Mesenchymal stem cell (in vitro differentiated cells and primary cell): Measurements from ENCODE around the gene PRPF18.

Experiments used
- DNase-seq: peaks from one replicate; pipeline ENCODE4 v3.0.0-alpha.2; 2013
- H2AFZ ChIP-seq: one replicate; pipeline ENCODE4 v1.6.1; 2013; ENCODE audit warnings: low read depth, mild to moderate bottlenecking, control low read depth, inconsistent platforms, low read length, moderate library complexity
- H2AK5ac ChIP-seq: 2 replicates; pipeline ENCODE4 v1.6.1; 2013; ENCODE audit warnings: low read length, moderate library complexity, mild to moderate bottlenecking, inconsistent platforms; ENCODE audit not compliant: severe bottlenecking
- H2BK120ac ChIP-seq: one replicate; pipeline ENCODE4 v1.6.1; 2013; ENCODE audit warnings: low read depth, mild to moderate bottlenecking, inconsistent platforms, low read length, moderate library complexity
- H2BK12ac ChIP-seq, 2 experiments: one replicate each; pipeline ENCODE4 v1.6.1; 2013; ENCODE audit warnings: inconsistent platforms in 2 of 2, low read length in 2 of 2, mild to moderate bottlenecking in 2 of 2, moderate library complexity in 2 of 2, control low read depth in 1 of 2
- H2BK15ac ChIP-seq: one replicate; pipeline ENCODE4 v1.6.1; 2013; ENCODE audit warnings: mild to moderate bottlenecking, low read depth, inconsistent platforms; ENCODE audit not compliant: poor library complexity, severe bottlenecking
- H2BK5ac ChIP-seq: 2 replicates; pipeline ENCODE4 v1.6.1; 2013; ENCODE audit warnings: low read depth, mild to moderate bottlenecking, low read length, control low read depth, inconsistent platforms; ENCODE audit not compliant: poor library complexity, severe bottlenecking
- H3K14ac ChIP-seq, 2 experiments: one replicate each; pipeline ENCODE4 v1.6.1; 2013; ENCODE audit warnings: inconsistent platforms in 2 of 2, low read length in 2 of 2, control low read depth in 1 of 2, mild to moderate bottlenecking in 1 of 2, moderate library complexity in 1 of 2
- H3K18ac ChIP-seq, 2 experiments: one replicate each; pipeline ENCODE4 v1.6.1; 2013; ENCODE audit warnings: inconsistent platforms in 2 of 2, low read length in 2 of 2, control low read depth in 1 of 2, low read depth in 1 of 2, mild to moderate bottlenecking in 1 of 2
- H3K23ac ChIP-seq, 2 experiments: one replicate each; pipeline ENCODE4 v1.6.1; 2013; ENCODE audit warnings: inconsistent platforms in 2 of 2, low read length in 2 of 2, mild to moderate bottlenecking in 2 of 2, moderate library complexity in 2 of 2, control low read depth in 1 of 2
- H3K27ac ChIP-seq: 2 replicates; pipeline ENCODE4 v1.5.1; 2013; ENCODE audit warnings: mild to moderate bottlenecking, moderate library complexity, low read length, control low read depth, inconsistent platforms; ENCODE audit not compliant: poor library complexity, severe bottlenecking
- H3K27me3 ChIP-seq, 2 experiments: 2 replicates each; pipeline versions ENCODE4 v1.6.1 to v1.7.0; 2013; ENCODE audit warnings: low read length in 2 of 2, mild to moderate bottlenecking in 2 of 2, moderate library complexity in 2 of 2, control low read depth in 1 of 2, inconsistent platforms in 1 of 2; ENCODE audit not compliant: control insufficient read depth in 1 of 2, insufficient read depth in 1 of 2
- H3K36me3 ChIP-seq, 2 experiments: 2 replicates each; pipeline versions ENCODE4 v1.6.1 to v1.7.0; 2013; ENCODE audit warnings: low read length in 2 of 2, control low read depth in 1 of 2, inconsistent platforms in 1 of 2, low read depth in 1 of 2, mild to moderate bottlenecking in 1 of 2; ENCODE audit not compliant: insufficient read depth in 2 of 2, control insufficient read depth in 1 of 2
- H3K4ac ChIP-seq, 2 experiments: one replicate each; pipeline ENCODE4 v1.6.1; 2013; ENCODE audit warnings: inconsistent platforms in 2 of 2, low read length in 2 of 2, mild to moderate bottlenecking in 2 of 2, moderate library complexity in 2 of 2, control low read depth in 1 of 2, low read depth in 1 of 2
- H3K4me1 ChIP-seq: 2 replicates; pipeline ENCODE4 v1.6.1; 2013; ENCODE audit warnings: low read depth, low read length, control low read depth; ENCODE audit not compliant: control insufficient read depth, insufficient read depth
- H3K4me2 ChIP-seq: 2 replicates; pipeline ENCODE4 v1.6.1; 2013; ENCODE audit warnings: low read length, mild to moderate bottlenecking, inconsistent platforms; ENCODE audit not compliant: poor library complexity, severe bottlenecking
- H3K4me3 ChIP-seq, 2 experiments: 2 replicates each; pipeline versions ENCODE4 v1.5.1 to v1.7.0; 2013; ENCODE audit warnings: low read length in 2 of 2, mild to moderate bottlenecking in 2 of 2, control low read depth in 1 of 2, low read depth in 1 of 2; ENCODE audit not compliant: insufficient read depth in 1 of 2
- H3K79me1 ChIP-seq: replicated peaks from 2 replicates; pipeline ENCODE4 v1.6.1; 2013; ENCODE audit warnings: mild to moderate bottlenecking, control low read depth, low read length, inconsistent platforms; ENCODE audit not compliant: poor library complexity, severe bottlenecking
- H3K9ac ChIP-seq: 2 replicates; pipeline ENCODE4 v1.7.0; 2013; ENCODE audit warnings: mild to moderate bottlenecking, low read length, moderate library complexity
- H3K9me3 ChIP-seq: 2 replicates; pipeline ENCODE4 v1.7.0; 2013; ENCODE audit warnings: mild to moderate bottlenecking, low read length; ENCODE audit not compliant: control insufficient read depth
- H4K8ac ChIP-seq: one replicate; pipeline ENCODE4 v1.6.1; 2013; ENCODE audit warnings: inconsistent platforms, mild to moderate bottlenecking, low read length, moderate library complexity
- H4K91ac ChIP-seq: one replicate; pipeline ENCODE4 v1.6.1; 2013; ENCODE audit warnings: mild to moderate bottlenecking, low read length, inconsistent platforms
- WGBS: methylation state at CpG from one replicate; pipeline ENCODE4 v1.1.7; 2013; ENCODE audit warnings: mixed read lengths; 5-methylcytosine and 5-hydroxymethylcytosine counted together

The PRPF18 gene

GRCh38 chr10:13637303-13637856 lies 50.6 kb downstream of the PRPF18 start:
- no peak overlapping the region for H2AFZ ChIP-seq
- H4K91ac ChIP-seq = no peak overlapping the region
- H3K4ac ChIP-seq = no peak overlapping the region
- H2BK5ac ChIP-seq = no peak overlapping the region
- no peak overlapping the region for H3K4me2 ChIP-seq
- H3K14ac ChIP-seq = no peak overlapping the region
- H3K23ac ChIP-seq = no peak overlapping the region
- no peak overlapping the region for H3K18ac ChIP-seq
- H3K27ac ChIP-seq = no peak overlapping the region
- H3K27me3 ChIP-seq = no peaks in the 10 kb centered on the region
- no peak overlapping the region for H3K4me3 ChIP-seq
- no peak for DNase-seq
- no peak overlapping the region for H4K8ac ChIP-seq
- no peak overlapping the region for H2AK5ac ChIP-seq
- H3K79me1 ChIP-seq = peaks cover 2% of the 10 kb centered on the region
- H3K9me3 ChIP-seq = peaks cover 9% of the 10 kb centered on the region
- H3K4me1 ChIP-seq = no peaks in the 10 kb centered on the region
- no peak overlapping the region for H2BK12ac ChIP-seq
- WGBS = no CpG with 5 or more reads among the region's 1 CpG
- no peak overlapping the region for H2BK120ac ChIP-seq
- no peak overlapping the region for H3K9ac ChIP-seq
- no peak overlapping the region for H2BK15ac ChIP-seq
- H3K36me3 ChIP-seq = peaks cover 2 to 29% of the 10 kb centered on the region in 2 experiments

GRCh38 chr10:13637894-13638293 lies 51.1 kb downstream of the PRPF18 start:
- Histone ChIP-seq H2AK5ac (no peak overlapping the region), H3K14ac (no peak overlapping the region), H2BK15ac (no peak overlapping the region), H2BK120ac (no peak overlapping the region), H3K4ac (no peak overlapping the region), H3K27me3 (no peaks in the 10 kb centered on the region), H2BK5ac (no peak overlapping the region), H3K4me1 (no peaks in the 10 kb centered on the region), H4K8ac (no peak overlapping the region), H3K23ac (no peak overlapping the region), H3K27ac (no peak overlapping the region), H3K9me3 (peaks cover 14% of the 10 kb centered on the region), H3K36me3 (peaks cover 5 to 34% of the 10 kb centered on the region in 2 experiments), H2BK12ac (no peak overlapping the region), H2AFZ (no peak overlapping the region), H3K9ac (no peak overlapping the region), H3K4me3 (no peak overlapping the region), H3K79me1 (peaks cover 2% of the 10 kb centered on the region), H3K4me2 (no peak overlapping the region), H3K18ac (no peak overlapping the region), H4K91ac (no peak overlapping the region)
- 90% methylated on average over 4 of the region's 5 CpGs for WGBS
- no peak for DNase-seq

GRCh38 chr10:13642293-13642692 lies 55.5 kb downstream of the PRPF18 start:
- peaks cover 18% of the 10 kb centered on the region for H3K9me3 ChIP-seq
- no peak overlapping the region for H3K18ac ChIP-seq
- H3K23ac ChIP-seq = no peak overlapping the region
- no peak overlapping the region for H3K14ac ChIP-seq
- H2BK5ac ChIP-seq = no peak overlapping the region
- DNase-seq = no peak
- no peak overlapping the region for H3K4ac ChIP-seq
- no peak overlapping the region for H2AK5ac ChIP-seq
- H3K4me3 ChIP-seq = no peak overlapping the region
- WGBS = over 99% methylated on average over 2 of the region's 2 CpGs
- no peak overlapping the region for H2BK12ac ChIP-seq
- H4K8ac ChIP-seq = no peak overlapping the region
- H3K79me1 ChIP-seq = peaks cover 4% of the 10 kb centered on the region
- H2BK15ac ChIP-seq = no peak overlapping the region
- H3K9ac ChIP-seq = no peak overlapping the region
- no peaks in the 10 kb centered on the region for H3K27me3 ChIP-seq
- no peak overlapping the region for H4K91ac ChIP-seq
- no peak overlapping the region for H3K27ac ChIP-seq
- H3K36me3 ChIP-seq = peaks cover 24 to 75% of the 10 kb centered on the region in 2 experiments
- no peak overlapping the region for H2AFZ ChIP-seq
- H2BK120ac ChIP-seq = no peak overlapping the region
- H3K4me1 ChIP-seq = no peaks in the 10 kb centered on the region
- H3K4me2 ChIP-seq = no peak overlapping the region

GRCh38 chr10:13643016-13643415 lies 56.3 kb downstream of the PRPF18 start:
- Histone ChIP-seq H3K4me1 (no peaks in the 10 kb centered on the region), H3K79me1 (peaks cover 4% of the 10 kb centered on the region), H3K9me3 (peaks cover 18% of the 10 kb centered on the region), H3K14ac (no peak overlapping the region), H2AK5ac (no peak overlapping the region), H3K4me2 (no peak overlapping the region), H3K9ac (no peak overlapping the region), H4K91ac (no peak overlapping the region), H2BK5ac (no peak overlapping the region), H2BK120ac (no peak overlapping the region), H2BK12ac (no peak overlapping the region), H2AFZ (no peak overlapping the region), H2BK15ac (no peak overlapping the region), H4K8ac (no peak overlapping the region), H3K27me3 (no peaks in the 10 kb centered on the region), H3K27ac (no peak overlapping the region), H3K4ac (no peak overlapping the region), H3K23ac (no peak overlapping the region), H3K4me3 (no peak overlapping the region), H3K18ac (no peak overlapping the region), H3K36me3 (peaks cover 25 to 80% of the 10 kb centered on the region in 2 experiments)
- DNase-seq = no peak
- 79% methylated on average over 7 of the region's 7 CpGs for WGBS
